Activated T-cell treated with anti-CD3 and anti-CD28 coated beads, Interleukin-2, amount 50 U/mL, for 72 hours (primary cell): Measurements from ENCODE around the gene TEX9. TPM values are rescaled to one million over a fixed set of nuclear protein-coding genes. Genes with fewer than 3 reads are reported as not detected.
A peak's percentile ranks its signal among the peaks of the same experiment; 100 is the strongest.

Experiments used
- ATAC-seq, 2 donors: fragments of 150-1000 bp; cut with Tn5 transposase; replicated peaks in 1 of 2; 2 replicates each; pipeline ENCODE4 v1.10.0; 2021; ENCODE audit warnings: moderate library complexity in 2 of 2, mild to moderate bottlenecking in 1 of 2
- DNase-seq, 2 donors: peaks; one replicate each; pipeline ENCODE4 v3.0.0; 2021 to 2022; ENCODE audit warnings: mixed read lengths in 1 of 2
- H3K27ac Mint-ChIP-seq: one replicate; pipeline ENCODE4 v1.8.0; 2022; ENCODE audit warnings: mild to moderate bottlenecking, moderate library complexity, mixed read lengths
- H3K27me3 Mint-ChIP-seq: one replicate; pipeline ENCODE4 v1.8.0; 2022; ENCODE audit warnings: low read depth, mixed read lengths
- H3K36me3 Mint-ChIP-seq, 2 donors: one replicate each; pipeline ENCODE4 v1.8.0; 2022; ENCODE audit warnings: mixed read lengths in 2 of 2, mild to moderate bottlenecking in 1 of 2; ENCODE audit not compliant: insufficient read depth in 2 of 2
- H3K4me1 Mint-ChIP-seq: one replicate; pipeline ENCODE4 v1.8.0; 2022; ENCODE audit warnings: low read depth, mixed read lengths
- H3K4me3 Mint-ChIP-seq, 2 donors: one replicate each; pipeline ENCODE4 v1.8.0; 2022; ENCODE audit warnings: mild to moderate bottlenecking in 2 of 2, mixed read lengths in 2 of 2, moderate library complexity in 2 of 2
- H3K9me3 Mint-ChIP-seq, 2 donors: one replicate each; pipeline ENCODE4 v1.8.0; 2022; ENCODE audit warnings: mixed read lengths in 2 of 2
- total RNA-seq, 2 donors: library from RNA; stranded (reverse); gene quantifications; one replicate each; pipeline ENCODE4 v1.2.3, GENCODE V29; 2022

Gene TEX9
- total RNA-seq, 2 donors from 2014 or later = 1.2 to 2.6 TPM

DNA sequence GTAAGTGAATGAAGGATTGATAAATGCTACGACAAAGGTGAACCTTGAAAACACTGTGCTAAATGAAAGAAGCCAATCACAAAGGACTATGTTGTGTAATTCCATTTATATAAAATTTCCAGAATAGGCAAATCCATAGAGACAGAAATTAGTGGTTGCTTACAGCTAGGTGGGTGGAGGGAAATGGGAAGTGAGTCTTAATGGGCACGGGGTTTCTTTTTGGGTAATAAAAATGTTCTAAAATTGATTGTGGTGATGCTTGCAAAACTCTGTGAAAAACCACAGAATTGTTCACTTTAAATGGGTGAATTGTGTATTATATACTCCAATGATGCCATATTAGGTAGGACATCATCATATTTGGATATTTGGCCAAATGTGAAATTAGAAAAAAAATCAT is 20.9 kb upstream of the TEX9 start:
- Mint-ChIP-seq H3K27me3 (peaks cover 16% of the 10 kb centered on the region), H3K27ac (no peak overlapping the region), H3K9me3 (no peaks in the 10 kb centered on the region), H3K36me3 (peaks cover 0 to 1% of the 10 kb centered on the region in 2 donors), H3K4me1 (no peaks in the 10 kb centered on the region), H3K4me3 (no peak overlapping the region)
- no peak for DNase-seq
- ATAC-seq = no peak

DNA sequence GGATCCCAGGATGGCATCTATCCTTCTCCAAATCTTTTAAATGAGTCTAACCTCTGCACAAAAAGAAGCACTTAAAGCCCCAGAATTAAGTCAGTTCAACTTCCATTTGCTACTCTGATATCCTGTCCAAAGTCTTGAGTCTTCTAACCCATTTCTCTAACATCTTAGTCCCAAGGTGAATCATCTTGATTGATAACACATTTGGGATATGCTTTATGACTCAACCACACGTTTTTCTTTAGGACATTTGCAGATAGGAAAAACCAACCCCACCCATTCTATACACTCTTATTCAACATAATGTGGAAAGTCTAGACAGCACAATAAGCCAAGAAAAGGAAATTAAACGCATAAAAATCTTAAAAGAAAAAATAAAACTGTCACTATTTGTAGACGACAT is 18.8 kb upstream of the TEX9 start:
- H3K9me3 Mint-ChIP-seq = no peaks in the 10 kb centered on the region
- H3K4me3 Mint-ChIP-seq = no peak overlapping the region
- H3K4me1 Mint-ChIP-seq = no peaks in the 10 kb centered on the region

DNA sequence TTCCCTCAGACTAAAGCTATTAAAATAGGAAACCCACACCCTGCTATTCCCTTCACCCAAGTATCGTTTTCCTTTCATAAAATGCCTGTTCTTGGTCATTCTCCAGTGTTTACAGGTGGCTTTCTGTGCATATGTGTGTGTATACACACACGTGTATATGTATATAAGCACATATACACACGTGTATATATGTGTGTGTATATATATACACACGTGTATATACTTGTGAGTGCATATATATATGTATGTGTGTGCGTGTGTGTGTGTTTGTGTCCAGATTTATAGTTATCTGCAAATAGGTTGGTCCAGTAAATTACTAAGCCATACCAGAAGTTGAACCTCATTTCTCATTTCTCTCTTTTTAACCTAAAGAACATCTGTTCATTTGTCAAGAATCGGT is 15.7 kb upstream of the TEX9 start:
- Mint-ChIP-seq H3K36me3 (no peaks in the 10 kb centered on the region), H3K27me3 (peaks cover 5% of the 10 kb centered on the region), H3K4me1 (no peaks in the 10 kb centered on the region), H3K4me3 (no peak overlapping the region), H3K27ac (no peak overlapping the region), H3K9me3 (no peaks in the 10 kb centered on the region)
- DNase-seq (no peak), ATAC-seq (no peak)

More for the DNA sequence above, 18.8 kb upstream of the TEX9 start:
- no peak for ATAC-seq
- no peak overlapping the region for H3K27ac Mint-ChIP-seq
- no peak for DNase-seq
- H3K36me3 Mint-ChIP-seq = no peaks in the 10 kb centered on the region
- H3K27me3 Mint-ChIP-seq = peaks cover 6% of the 10 kb centered on the region

DNA sequence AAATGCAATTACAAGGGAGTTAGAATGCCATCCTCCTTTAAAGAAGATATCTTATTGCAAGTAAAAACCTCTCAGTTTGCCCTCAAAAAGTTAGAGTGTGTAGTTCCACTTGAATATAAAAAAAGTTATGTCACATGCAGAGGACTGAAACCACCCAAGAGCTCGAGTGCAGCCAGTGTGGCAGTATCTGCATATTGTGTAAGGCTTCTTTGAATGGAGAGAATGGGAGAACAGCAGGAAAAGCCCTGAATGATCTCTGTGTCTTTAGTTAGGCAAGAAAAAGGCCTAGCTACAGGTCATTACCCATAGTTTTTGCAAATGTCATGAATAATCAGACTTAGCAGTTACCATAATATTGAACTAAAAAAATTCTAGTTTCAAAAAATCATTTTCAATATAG is 13.9 kb upstream of the TEX9 start:
- Mint-ChIP-seq H3K27ac (no peak overlapping the region), H3K4me3 (no peak overlapping the region)
- no peak for DNase-seq

DNA sequence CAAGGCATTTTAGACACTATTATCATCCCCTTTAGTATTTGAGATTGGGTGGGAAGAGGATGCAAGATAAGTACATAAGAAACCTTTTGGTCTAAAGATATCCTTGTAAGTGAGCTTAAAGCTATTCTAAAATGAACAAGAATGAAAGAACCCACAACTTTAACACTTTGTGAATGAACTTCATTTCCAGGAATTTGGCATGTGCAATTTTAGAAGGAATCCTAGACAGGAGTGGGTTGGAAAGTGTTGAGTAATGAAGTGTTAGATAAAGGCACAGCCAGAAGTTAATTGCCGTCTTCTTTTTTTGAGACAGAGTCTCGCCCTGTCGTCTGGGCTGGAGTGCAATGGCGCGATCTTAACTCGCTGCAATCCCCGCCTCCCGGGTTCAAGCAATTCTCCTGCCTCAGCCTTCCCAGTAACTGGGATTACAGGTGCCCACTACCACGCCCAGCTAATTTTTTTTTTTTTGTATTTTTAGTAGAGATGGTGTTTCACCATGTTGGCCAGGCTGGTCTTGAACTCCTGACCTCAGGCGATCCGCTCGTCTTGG is 13.2 kb upstream of the TEX9 start:
- H3K9me3 Mint-ChIP-seq = no peaks in the 10 kb centered on the region
- no peak overlapping the region for H3K27ac Mint-ChIP-seq
- DNase-seq = no peak
- no peak for ATAC-seq
- no peaks in the 10 kb centered on the region for H3K27me3 Mint-ChIP-seq
- H3K4me1 Mint-ChIP-seq = no peaks in the 10 kb centered on the region
- H3K36me3 Mint-ChIP-seq = no peaks in the 10 kb centered on the region
- no peak overlapping the region for H3K4me3 Mint-ChIP-seq

More for the DNA sequence above, 13.9 kb upstream of the TEX9 start:
- Mint-ChIP-seq H3K27me3 (no peaks in the 10 kb centered on the region), H3K36me3 (no peaks in the 10 kb centered on the region), H3K9me3 (no peaks in the 10 kb centered on the region), H3K4me1 (no peaks in the 10 kb centered on the region)
- ATAC-seq = no peak

DNA sequence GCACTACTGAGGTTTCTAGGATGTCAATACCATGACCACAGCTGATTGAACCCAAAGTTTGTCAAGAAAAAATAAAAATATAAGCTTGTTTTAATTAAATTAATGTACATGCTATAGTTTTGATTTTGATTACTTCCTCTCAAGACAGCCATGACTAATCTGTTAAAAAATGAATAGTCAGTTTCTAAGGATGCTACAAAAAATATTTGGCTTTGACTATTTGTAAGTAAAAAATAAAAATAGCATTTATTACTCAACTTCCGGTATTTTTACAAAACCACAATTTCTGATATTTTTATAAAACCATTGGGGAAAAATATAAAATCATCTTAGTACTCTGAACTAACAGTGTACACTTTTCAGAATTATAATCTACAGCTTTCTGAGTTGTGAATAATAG is 12.1 kb upstream of the TEX9 start:
- DNase-seq (no peak), ATAC-seq (no peak)
- Mint-ChIP-seq H3K9me3 (no peaks in the 10 kb centered on the region), H3K4me3 (no peak overlapping the region), H3K27me3 (no peaks in the 10 kb centered on the region), H3K4me1 (no peaks in the 10 kb centered on the region), H3K27ac (no peak overlapping the region), H3K36me3 (no peaks in the 10 kb centered on the region)

DNA sequence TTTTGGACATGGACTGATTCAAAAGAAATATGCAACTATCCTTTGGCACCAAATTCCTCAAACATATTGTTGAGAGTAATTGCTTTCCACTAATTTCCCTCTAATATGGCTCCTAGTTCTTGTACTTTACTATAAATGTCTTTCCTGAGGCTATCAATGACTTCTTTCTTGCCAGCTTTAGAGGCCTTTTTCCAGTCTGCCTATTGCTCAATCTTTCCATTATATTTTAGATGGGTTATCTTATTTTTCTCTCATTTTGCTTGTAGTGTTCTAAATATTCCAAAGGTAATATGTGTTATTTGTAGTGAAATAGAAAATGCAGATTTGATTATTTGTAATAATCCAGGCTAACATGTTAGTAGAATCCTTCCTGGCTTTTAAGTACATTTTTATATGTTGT is 11.5 kb upstream of the TEX9 start:
- H3K27ac Mint-ChIP-seq = peak overlapping the region; percentile 28

DNA sequence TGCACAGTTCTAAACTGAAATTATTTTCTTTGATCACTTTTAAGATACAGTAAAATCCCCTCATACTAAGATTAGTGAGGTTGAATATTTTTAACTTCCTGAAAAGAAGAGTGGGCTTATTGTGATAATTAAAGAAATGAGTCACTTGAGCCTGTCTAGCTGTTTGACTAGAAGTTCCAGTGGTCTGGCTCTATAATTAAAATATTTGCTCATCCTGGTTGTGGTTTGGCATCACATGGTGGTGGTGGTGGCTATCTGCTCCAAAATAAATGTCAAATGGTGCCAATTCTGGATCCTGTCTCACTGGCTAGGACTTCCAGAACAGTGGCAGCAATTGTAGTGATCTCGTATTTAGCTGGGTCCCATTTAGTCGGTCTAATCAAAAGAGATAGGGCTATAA is 8.6 kb upstream of the TEX9 start:
- Mint-ChIP-seq H3K27ac (no peak overlapping the region), H3K36me3 (no peaks in the 10 kb centered on the region), H3K9me3 (peaks cover 0 to 2% of the 10 kb centered on the region in 2 donors), H3K4me3 (no peak overlapping the region), H3K4me1 (no peaks in the 10 kb centered on the region), H3K27me3 (no peaks in the 10 kb centered on the region)
- no peak for DNase-seq
- ATAC-seq = no peak

More for the DNA sequence above, 11.5 kb upstream of the TEX9 start:
- ATAC-seq = no peak
- no peaks in the 10 kb centered on the region for H3K9me3 Mint-ChIP-seq
- no peaks in the 10 kb centered on the region for H3K27me3 Mint-ChIP-seq
- H3K4me1 Mint-ChIP-seq = no peaks in the 10 kb centered on the region
- H3K4me3 Mint-ChIP-seq = no peak overlapping the region
- H3K36me3 Mint-ChIP-seq = no peaks in the 10 kb centered on the region
- no peak for DNase-seq

DNA sequence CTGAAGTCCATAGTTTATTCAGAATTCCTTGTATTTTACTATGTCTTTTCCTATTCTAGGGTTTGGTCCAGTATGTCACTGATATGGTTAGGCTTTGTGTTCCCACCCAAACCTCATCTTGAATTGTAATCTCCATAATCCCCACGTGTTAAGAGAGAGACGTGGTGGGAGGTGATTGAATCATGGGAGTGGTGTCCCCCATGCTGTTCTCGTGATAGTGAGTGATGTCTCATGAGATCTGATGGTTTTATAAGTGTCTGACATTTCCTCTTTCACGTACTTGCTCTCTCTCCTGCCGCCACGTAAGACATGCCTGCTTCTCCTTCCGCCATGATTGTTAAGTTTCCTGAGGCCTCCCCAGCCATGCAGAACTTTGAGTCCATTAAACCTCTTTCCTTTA is 6.6 kb upstream of the TEX9 start:
- Mint-ChIP-seq H3K4me3 (no peak overlapping the region), H3K4me1 (no peaks in the 10 kb centered on the region), H3K27me3 (peaks cover 8% of the 10 kb centered on the region), H3K27ac (no peak overlapping the region), H3K36me3 (no peaks in the 10 kb centered on the region), H3K9me3 (peaks cover 2% of the 10 kb centered on the region in 2 donors)
- no peak for DNase-seq
- ATAC-seq = no peak

DNA sequence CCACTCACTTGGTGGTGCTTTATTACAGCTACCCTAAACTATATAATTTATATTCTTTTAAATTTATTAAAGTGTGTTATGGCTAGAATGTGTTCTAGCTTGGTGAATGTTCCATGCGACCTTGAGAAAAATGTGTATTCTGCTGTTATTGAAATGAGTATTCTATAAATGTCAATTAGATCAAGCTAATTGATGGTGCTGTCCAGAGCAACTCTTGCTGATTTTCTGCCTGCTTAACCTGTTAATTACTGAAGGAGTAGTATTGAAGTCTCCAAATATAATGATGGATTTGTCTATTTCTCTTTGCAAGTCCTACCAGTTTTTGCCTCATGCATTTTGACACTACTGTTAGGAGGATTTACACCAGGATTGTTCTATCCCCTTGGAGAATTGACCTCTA is 3.2 kb upstream of the TEX9 start:
- peaks cover 19% of the 10 kb centered on the region for H3K27me3 Mint-ChIP-seq
- H3K36me3 Mint-ChIP-seq = peaks cover 0 to 2% of the 10 kb centered on the region in 2 donors
- no peak overlapping the region for H3K27ac Mint-ChIP-seq
- H3K9me3 Mint-ChIP-seq = peaks cover 2% of the 10 kb centered on the region in 2 donors
- peaks cover 12% of the 10 kb centered on the region for H3K4me1 Mint-ChIP-seq
- DNase-seq (no peak), ATAC-seq (no peak)
- H3K4me3 Mint-ChIP-seq = no peak overlapping the region

DNA sequence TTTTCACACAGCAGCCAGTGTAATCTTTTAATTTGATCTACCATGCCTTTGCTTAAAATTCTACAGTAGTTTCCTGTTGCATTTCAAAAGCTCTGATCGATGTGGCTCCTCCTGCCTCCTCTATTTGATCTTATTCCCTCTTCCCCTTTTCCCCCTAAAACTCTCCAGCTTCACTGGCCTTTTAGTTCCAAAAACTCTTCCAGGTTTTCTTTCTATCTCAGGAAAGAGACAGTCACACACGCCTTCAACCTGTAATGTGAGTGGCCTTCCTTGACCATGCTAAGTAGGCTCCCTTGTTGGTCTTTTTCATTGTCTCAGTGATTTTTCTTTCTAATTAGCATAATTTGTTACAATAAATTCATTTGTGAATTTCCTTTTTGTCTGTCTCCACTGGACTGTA is 985 bp downstream of the TEX9 start:
- Mint-ChIP-seq H3K9me3 (peaks cover 2% of the 10 kb centered on the region in 2 donors), H3K4me3 (peak overlapping the region; percentile 92 to 96), H3K27me3 (peaks cover 54% of the 10 kb centered on the region), H3K4me1 (peaks cover 13% of the 10 kb centered on the region), H3K27ac (no peak overlapping the region), H3K36me3 (peaks cover 0 to 2% of the 10 kb centered on the region in 2 donors)
- DNase-seq (no peak), ATAC-seq (no peak)

DNA sequence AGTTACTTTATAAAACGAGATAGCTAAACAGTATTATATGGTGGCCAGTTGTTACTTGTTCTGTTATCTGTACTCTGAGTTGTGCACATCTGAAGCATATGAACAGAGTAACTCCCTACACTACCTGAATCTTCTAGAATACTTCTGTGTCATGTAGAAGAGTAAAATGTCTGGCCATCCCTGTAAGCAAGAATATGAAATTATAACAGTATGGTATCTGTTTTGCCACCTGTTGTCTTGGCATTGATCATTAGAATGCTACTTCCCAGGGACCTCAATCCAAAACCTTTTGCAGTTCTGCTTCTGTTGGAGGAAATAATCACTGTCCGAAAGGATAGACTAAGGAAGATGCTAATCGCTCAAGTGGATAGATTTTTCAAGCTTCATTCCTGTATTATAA is 1.9 kb downstream of the TEX9 start:
- no peak for DNase-seq
- no peak for ATAC-seq
- H3K9me3 Mint-ChIP-seq = peaks cover 0 to 2% of the 10 kb centered on the region in 2 donors
- no peak overlapping the region for H3K4me3 Mint-ChIP-seq
- H3K27me3 Mint-ChIP-seq = peaks cover 54% of the 10 kb centered on the region
- H3K4me1 Mint-ChIP-seq = peaks cover 22% of the 10 kb centered on the region
- no peak overlapping the region for H3K27ac Mint-ChIP-seq
- H3K36me3 Mint-ChIP-seq = peaks cover 0 to 2% of the 10 kb centered on the region in 2 donors

DNA sequence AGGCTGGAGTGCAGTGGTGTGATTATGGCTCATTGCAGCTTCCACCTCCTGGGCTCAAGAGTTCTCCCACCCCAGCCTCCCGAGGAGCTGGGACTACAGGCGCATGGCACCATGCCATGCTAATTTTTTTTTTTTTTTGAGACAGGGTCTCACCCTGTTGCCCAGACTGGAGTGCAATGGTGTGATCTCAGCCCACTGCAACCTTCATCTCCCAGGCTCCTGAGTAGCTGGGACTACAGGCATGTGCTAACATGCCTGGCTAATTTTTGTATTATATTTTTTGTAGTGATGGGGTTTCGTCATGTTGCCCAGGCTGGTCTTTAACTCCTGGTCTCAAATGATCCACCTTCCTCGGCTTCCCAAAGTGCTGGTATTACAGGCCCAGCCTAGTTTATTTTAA is 4.0 kb downstream of the TEX9 start:
- ATAC-seq (no peak), DNase-seq (no peak)
- H3K36me3 Mint-ChIP-seq = peaks cover 0 to 2% of the 10 kb centered on the region in 2 donors
- H3K27me3 Mint-ChIP-seq = peaks cover 56% of the 10 kb centered on the region
- H3K4me1 Mint-ChIP-seq = peaks cover 27% of the 10 kb centered on the region
- no peak overlapping the region for H3K4me3 Mint-ChIP-seq
- H3K27ac Mint-ChIP-seq = no peak overlapping the region
- H3K9me3 Mint-ChIP-seq = no peaks in the 10 kb centered on the region

DNA sequence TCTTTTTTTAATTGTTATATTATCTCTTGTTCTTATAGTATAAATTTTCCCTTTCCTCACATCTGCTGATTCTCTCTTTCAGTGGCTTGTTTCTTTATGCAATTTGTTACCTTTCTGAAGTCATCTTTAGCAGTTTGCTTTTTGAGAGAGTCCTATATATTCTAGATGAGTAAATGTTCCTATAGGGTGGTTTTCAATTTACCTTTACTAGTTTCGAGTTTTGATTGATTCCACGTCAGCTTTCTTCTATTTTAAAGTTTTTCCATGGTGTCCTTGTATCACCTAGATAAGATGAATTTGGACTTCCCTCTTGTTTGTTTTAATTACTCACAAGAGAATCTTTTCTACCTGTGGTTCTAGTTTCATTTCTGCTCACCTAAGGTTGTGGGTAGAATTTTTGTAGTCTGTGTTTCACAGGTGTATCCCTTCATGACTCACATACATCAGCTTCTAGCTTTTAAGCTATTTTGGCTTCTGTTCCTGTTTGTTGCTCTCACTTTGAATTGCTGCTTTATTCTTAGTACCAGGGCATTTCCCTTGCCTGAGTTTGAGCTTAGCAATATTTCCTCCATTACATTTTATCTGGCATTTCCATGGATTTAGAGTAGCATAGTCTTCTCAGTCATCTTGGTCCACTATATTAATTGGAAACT is 6.4 kb downstream of the TEX9 start:
- no peak for DNase-seq
- Mint-ChIP-seq H3K9me3 (no peaks in the 10 kb centered on the region), H3K4me3 (no peak overlapping the region), H3K27me3 (peaks cover 53% of the 10 kb centered on the region), H3K4me1 (peaks cover 16% of the 10 kb centered on the region), H3K27ac (peak overlapping the region; percentile 41), H3K36me3 (peaks cover 0 to 2% of the 10 kb centered on the region in 2 donors)
- ATAC-seq = peak; percentile 92 to 96
